Subcutaneous abdominal adipose tissue (tissue), 5 donors: ENCODE results near the gene CACNA1B.

Source experiments
- H3K27ac ChIP-seq: one replicate; pipeline ENCODE4 v1.7.0; 2013; ENCODE audit warnings: low read depth, mild to moderate bottlenecking, inconsistent platforms, low read length, moderate library complexity
- H3K27me3 ChIP-seq, 5 donors: one replicate each; pipeline ENCODE4 v1.7.0; 2013; ENCODE audit warnings: low read length in 5 of 5, inconsistent platforms in 1 of 5; ENCODE audit not compliant: control insufficient read depth in 5 of 5, insufficient read depth in 4 of 5
- H3K36me3 ChIP-seq, 5 donors: one replicate each; pipeline ENCODE4 v1.7.0; 2013; ENCODE audit warnings: low read length in 5 of 5; ENCODE audit not compliant: control insufficient read depth in 5 of 5, insufficient read depth in 5 of 5
- H3K4me1 ChIP-seq, 5 donors: one replicate each; pipeline ENCODE4 v1.7.0; 2013; ENCODE audit warnings: low read length in 5 of 5, mild to moderate bottlenecking in 3 of 5, moderate library complexity in 1 of 5; ENCODE audit not compliant: control insufficient read depth in 5 of 5, insufficient read depth in 5 of 5
- H3K4me3 ChIP-seq, 5 donors: one replicate each; pipeline ENCODE4 v1.7.0; 2013; ENCODE audit warnings: low read length in 5 of 5, low read depth in 1 of 5
- H3K9ac ChIP-seq, 5 donors: one replicate each; pipeline ENCODE4 v1.7.0; 2013; ENCODE audit warnings: low read length in 5 of 5, mild to moderate bottlenecking in 4 of 5, moderate library complexity in 3 of 5
- H3K9me3 ChIP-seq, 5 donors: one replicate each; pipeline ENCODE4 v1.7.0; 2013; ENCODE audit warnings: low read length in 5 of 5; ENCODE audit not compliant: control insufficient read depth in 5 of 5
- donor health status: healthy.
- donor health status: healthy.
- donor health status: healthy.
- donor health status: healthy.
- donor health status: healthy.

The CACNA1B gene

GRCh38 chr9:137982200-137982599 lies 104.6 kb downstream of the CACNA1B start:
- no peaks in the 10 kb centered on the region for H3K4me1 ChIP-seq
- H3K9ac ChIP-seq: no peak overlapping the region
- no peaks in the 10 kb centered on the region for H3K36me3 ChIP-seq
- no peak overlapping the region for H3K4me3 ChIP-seq
- no peaks in the 10 kb centered on the region for H3K9me3 ChIP-seq
- peaks cover 4 to 13% (median 7%) of the 10 kb centered on the region in 5 donors for H3K27me3 ChIP-seq
- H3K27ac ChIP-seq: no peak overlapping the region

GRCh38 chr9:137984005-137984404 lies 106.4 kb downstream of the CACNA1B start:
- no peaks in the 10 kb centered on the region for H3K4me1 ChIP-seq
- no peak overlapping the region for H3K9ac ChIP-seq
- no peaks in the 10 kb centered on the region for H3K36me3 ChIP-seq
- no peak overlapping the region for H3K4me3 ChIP-seq
- H3K27me3 ChIP-seq: peaks cover 2 to 22% (median 14%) of the 10 kb centered on the region in 5 donors
- no peak overlapping the region for H3K27ac ChIP-seq
- no peaks in the 10 kb centered on the region for H3K9me3 ChIP-seq

- peaks cover 2 to 26% (median 14%) of the 10 kb centered on the region in 5 donors for H3K27me3 ChIP-seq
- H3K4me3 ChIP-seq: no peak overlapping the region
- H3K4me1 ChIP-seq: no peaks in the 10 kb centered on the region
- H3K9me3 ChIP-seq: no peaks in the 10 kb centered on the region
- H3K36me3 ChIP-seq: no peaks in the 10 kb centered on the region
- no peak overlapping the region for H3K9ac ChIP-seq
- H3K27ac ChIP-seq: no peak overlapping the region
These were observed 107.1 kb downstream of the CACNA1B start for GRCh38 chr9:137984520-137985257.

GRCh38 chr9:137985637-137986071 lies 108.1 kb downstream of the CACNA1B start:
- no peaks in the 10 kb centered on the region for H3K9me3 ChIP-seq
- peaks cover 4 to 26% (median 14%) of the 10 kb centered on the region in 5 donors for H3K27me3 ChIP-seq
- no peaks in the 10 kb centered on the region for H3K36me3 ChIP-seq
- no peaks in the 10 kb centered on the region for H3K4me1 ChIP-seq
- no peak overlapping the region for H3K4me3 ChIP-seq
- no peak overlapping the region for H3K27ac ChIP-seq
- no peak overlapping the region for H3K9ac ChIP-seq

GRCh38 chr9:137986268-137987099 lies 108.9 kb downstream of the CACNA1B start:
- Histone ChIP-seq H3K27me3 (peaks cover 4 to 26% (median 14%) of the 10 kb centered on the region in 5 donors), H3K36me3 (no peaks in the 10 kb centered on the region), H3K4me1 (no peaks in the 10 kb centered on the region), H3K4me3 (no peak overlapping the region), H3K9me3 (no peaks in the 10 kb centered on the region), H3K27ac (no peak overlapping the region), H3K9ac (no peak overlapping the region)

GRCh38 chr9:137987244-137988030 lies 109.9 kb downstream of the CACNA1B start:
- Histone ChIP-seq H3K27ac (no peak overlapping the region), H3K9ac (no peak overlapping the region), H3K36me3 (no peaks in the 10 kb centered on the region), H3K27me3 (peaks cover 4 to 26% (median 14%) of the 10 kb centered on the region in 5 donors), H3K4me3 (no peak overlapping the region), H3K9me3 (no peaks in the 10 kb centered on the region), H3K4me1 (no peaks in the 10 kb centered on the region)

GRCh38 chr9:137988051-137988450 lies 110.5 kb downstream of the CACNA1B start:
- Histone ChIP-seq H3K9ac (no peak overlapping the region), H3K27me3 (peaks cover 4 to 26% (median 14%) of the 10 kb centered on the region in 5 donors), H3K9me3 (no peaks in the 10 kb centered on the region), H3K36me3 (no peaks in the 10 kb centered on the region), H3K4me3 (no peak overlapping the region), H3K4me1 (no peaks in the 10 kb centered on the region), H3K27ac (no peak overlapping the region)

GRCh38 chr9:137988701-137989100 lies 111.1 kb downstream of the CACNA1B start:
- Histone ChIP-seq H3K9me3 (no peaks in the 10 kb centered on the region), H3K4me1 (no peaks in the 10 kb centered on the region), H3K27ac (no peak overlapping the region), H3K36me3 (no peaks in the 10 kb centered on the region), H3K27me3 (peaks cover 4 to 26% (median 14%) of the 10 kb centered on the region in 5 donors), H3K4me3 (no peak overlapping the region), H3K9ac (no peak overlapping the region)

- H3K36me3 ChIP-seq: no peaks in the 10 kb centered on the region
- H3K27me3 ChIP-seq: peaks cover 2 to 23% (median 13%) of the 10 kb centered on the region in 5 donors
- no peaks in the 10 kb centered on the region for H3K9me3 ChIP-seq
- no peak overlapping the region for H3K27ac ChIP-seq
- no peak overlapping the region for H3K4me3 ChIP-seq
- no peak overlapping the region for H3K9ac ChIP-seq
- H3K4me1 ChIP-seq: no peaks in the 10 kb centered on the region
These were observed 111.6 kb downstream of the CACNA1B start for GRCh38 chr9:137989156-137989555.
